GM19467 (cell line): ENCODE results near the gene MYT1.

Source experiments
- ATAC-seq: cut with Tn5 transposase; IDR thresholded peaks from one replicate; pipeline ENCODE4 v1.9.1; 2021; ENCODE audit warnings: mild to moderate bottlenecking, moderate library complexity; ENCODE audit not compliant: unreplicated experiment

Gene MYT1

GRCh38 chr20:64212755-64213154, 48.5 kb downstream of the MYT1 start:
- no peak for ATAC-seq

GRCh38 chr20:64214113-64214512, 49.9 kb downstream of the MYT1 start:
- no peak for ATAC-seq

- no peak for ATAC-seq
Observed at GRCh38 chr20:64214952-64215351, 50.7 kb downstream of the MYT1 start.

- no peak for ATAC-seq
Observed at GRCh38 chr20:64216036-64216435, 51.8 kb downstream of the MYT1 start.

- ATAC-seq, result no peak
Observed at GRCh38 chr20:64216910-64217309, 52.7 kb downstream of the MYT1 start.

- ATAC-seq, result no peak
Observed at GRCh38 chr20:64217539-64218221, 53.4 kb downstream of the MYT1 start.

- no peak for ATAC-seq
Observed at GRCh38 chr20:64219202-64219601, 55.0 kb downstream of the MYT1 start.

GRCh38 chr20:64219730-64220129, 55.5 kb downstream of the MYT1 start:
- ATAC-seq, result no peak

- ATAC-seq, result no peak
Observed at GRCh38 chr20:64220420-64220819, 56.2 kb downstream of the MYT1 start.

GRCh38 chr20:64220891-64221527, 56.8 kb downstream of the MYT1 start:
- ATAC-seq, result no peak

- ATAC-seq, result no peak
Observed at GRCh38 chr20:64222291-64222735, 58.1 kb downstream of the MYT1 start.

GRCh38 chr20:64222851-64223525, 58.7 kb downstream of the MYT1 start:
- no peak for ATAC-seq

GRCh38 chr20:64223526-64224067, 59.3 kb downstream of the MYT1 start:
- no peak for ATAC-seq

- ATAC-seq, result no peak
Observed at GRCh38 chr20:64224351-64225170, 60.3 kb downstream of the MYT1 start.

GRCh38 chr20:64225171-64225595, 60.9 kb downstream of the MYT1 start:
- ATAC-seq, result no peak

GRCh38 chr20:64225828-64226598, 61.8 kb downstream of the MYT1 start:
- no peak for ATAC-seq

- ATAC-seq, result no peak
Observed at GRCh38 chr20:64226686-64227580, 62.7 kb downstream of the MYT1 start.

- ATAC-seq, result no peak
Observed at GRCh38 chr20:64228086-64228653, 63.9 kb downstream of the MYT1 start.
